CD1c-positive myeloid dendritic cell (primary cell): ENCODE data around the gene DSCAM.
"Not testable (repeated sequence)": the region's sequence is repeated elsewhere in the genome, so short reads cannot be mapped to it uniquely, and the experiment has no call there.

Source experiments
- DNase-seq: peaks from one replicate; pipeline ENCODE4 v3.0.0-alpha.2; 2016; ENCODE audit errors: extremely low spot score

The DSCAM gene

DNA sequence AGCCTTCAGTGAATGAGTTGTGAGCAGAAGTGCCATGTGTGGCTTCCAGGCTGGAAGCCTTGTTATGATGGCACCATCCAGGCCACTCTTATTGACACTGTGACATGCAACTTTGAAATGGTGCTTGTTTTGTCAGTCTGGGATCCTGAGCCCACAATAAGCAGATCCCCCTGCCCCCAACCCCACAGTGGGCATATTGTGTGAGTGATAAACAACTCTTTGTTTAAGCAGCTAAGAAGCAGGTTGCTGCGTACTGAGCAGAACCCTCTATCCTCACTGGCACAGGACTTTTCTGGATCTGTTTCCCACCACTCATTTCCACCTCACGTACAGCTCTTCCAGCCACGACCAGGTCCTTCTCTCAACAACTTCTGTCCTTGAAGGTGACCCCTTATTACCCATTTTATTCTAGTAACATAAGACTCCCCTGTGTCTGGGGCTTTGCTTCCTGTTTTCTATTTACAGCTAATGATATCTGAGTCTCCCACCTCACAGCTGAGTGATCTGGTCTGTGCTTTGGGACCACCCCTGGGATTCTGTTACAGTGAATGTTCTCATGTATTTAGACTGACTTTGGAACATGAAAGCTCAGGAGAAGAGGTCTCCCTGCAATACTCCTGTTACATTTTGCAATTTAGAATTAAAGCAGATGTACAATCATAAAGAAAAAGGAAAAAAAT lies 604.2 kb downstream of the DSCAM start:
- DNase-seq: no peak

DNA sequence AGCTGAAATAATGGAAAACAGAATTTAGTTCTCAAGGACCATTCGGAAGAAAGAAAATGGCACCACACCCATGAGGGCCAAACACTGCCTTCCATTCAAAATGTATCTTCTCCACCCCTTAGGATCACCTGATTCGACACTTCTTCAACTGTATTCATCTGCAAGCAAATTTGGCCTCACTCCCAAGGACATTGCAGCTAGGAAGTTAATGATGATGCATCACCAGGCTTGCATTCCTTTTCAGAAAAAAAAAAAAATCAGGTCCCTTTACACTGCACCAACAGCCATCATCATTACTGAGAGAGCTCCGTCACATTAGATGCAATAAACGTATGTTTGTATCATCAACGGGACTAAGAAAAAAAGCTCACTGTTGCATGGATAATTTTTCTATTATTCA lies 611.4 kb downstream of the DSCAM start:
- DNase-seq: no peak

DNA sequence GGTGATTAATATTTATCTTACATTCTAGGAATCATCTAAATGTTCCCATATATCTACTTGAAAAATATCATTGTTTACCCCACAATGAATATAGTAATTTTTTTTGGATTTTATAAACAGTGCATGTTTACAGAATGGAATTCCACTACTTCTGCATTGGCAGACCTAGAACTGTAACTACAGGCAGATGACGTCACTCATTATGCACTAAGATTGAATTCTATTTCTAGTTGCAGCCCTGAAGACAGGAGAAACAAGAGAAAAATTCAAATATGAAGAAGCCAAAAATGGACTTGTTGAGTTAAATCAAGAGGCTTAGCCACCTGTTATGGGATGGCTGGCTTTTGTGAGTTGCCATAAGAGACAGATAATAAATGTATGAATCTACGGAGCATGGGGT lies 615.0 kb downstream of the DSCAM start:
- DNase-seq: no peak

DNA sequence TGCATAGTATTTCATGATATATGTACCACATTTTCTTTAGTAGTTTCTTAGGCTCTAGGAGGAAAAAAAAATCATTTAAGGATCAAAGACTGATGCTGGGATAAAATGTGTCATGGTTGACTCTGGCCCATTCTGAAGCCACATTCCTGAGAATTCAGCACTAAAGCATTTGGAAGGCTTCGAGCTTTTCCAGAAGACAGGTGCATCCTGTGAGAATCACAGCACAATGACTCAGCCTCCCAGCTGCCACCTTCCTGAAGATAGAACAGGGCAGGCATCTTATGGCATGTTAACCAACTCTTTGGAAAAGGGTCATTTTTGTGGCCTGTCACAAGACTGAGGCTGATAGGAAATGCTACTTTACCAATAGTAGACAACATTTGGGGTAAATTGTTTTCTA lies 619.9 kb downstream of the DSCAM start:
- DNase-seq: no peak

DNA sequence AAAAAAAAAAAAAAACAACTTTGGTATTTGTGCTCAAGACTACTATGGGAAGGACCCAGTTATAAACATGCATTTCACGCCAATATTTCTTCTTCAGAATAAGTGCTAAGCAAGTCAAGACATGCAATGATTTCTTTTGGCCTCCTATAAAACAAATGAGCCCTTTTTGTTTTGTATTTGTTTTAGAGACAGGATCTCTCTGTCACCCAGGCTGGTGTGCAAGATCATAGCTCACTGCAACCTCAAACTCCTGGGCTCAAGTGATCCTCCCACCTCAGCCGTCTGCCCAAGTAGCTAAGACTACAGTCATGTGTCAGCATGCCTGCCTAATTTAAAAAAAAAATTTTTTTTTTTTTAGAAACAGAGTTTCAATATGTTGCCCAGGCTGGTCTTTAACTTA lies 631.0 kb downstream of the DSCAM start:
- no peak for DNase-seq

DNA sequence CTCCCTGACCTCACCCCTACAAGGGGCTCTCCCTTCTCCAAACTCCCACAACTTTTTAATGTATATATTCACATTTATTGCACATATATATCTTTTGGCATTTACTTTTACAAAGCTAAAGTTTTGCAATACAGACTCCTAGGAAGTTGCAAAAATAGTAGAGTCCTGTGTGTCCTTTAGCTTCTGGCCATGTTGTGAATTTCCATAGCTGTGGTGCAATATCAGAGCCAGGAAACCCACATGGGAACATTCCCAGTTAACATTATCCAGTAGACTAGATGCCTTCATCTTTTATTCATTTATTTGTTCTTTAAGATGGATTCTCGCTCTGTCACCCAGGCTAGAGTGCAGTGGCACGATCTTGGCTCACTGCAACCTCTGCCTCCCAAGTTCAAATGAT lies 636.7 kb downstream of the DSCAM start:
- no peak for DNase-seq

DNA sequence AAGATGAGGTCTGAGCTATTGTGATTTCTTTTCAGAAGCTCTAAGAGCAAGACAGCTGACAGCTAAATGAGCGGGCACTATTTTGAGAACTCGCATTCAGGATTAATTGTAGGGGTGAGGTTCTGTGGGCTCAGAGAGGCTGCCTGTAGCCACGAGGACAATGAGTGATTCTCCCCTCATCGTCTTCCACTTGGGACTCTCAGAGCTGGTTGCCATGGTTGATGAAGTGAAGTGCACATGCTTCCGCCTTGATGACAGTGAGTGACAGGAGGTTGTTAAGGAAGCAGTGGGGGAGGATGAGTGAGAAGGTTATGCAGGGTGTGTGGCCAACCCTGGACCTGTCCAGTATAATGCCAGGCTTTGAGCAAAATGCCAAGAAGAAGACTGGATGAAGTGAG lies 638.0 kb downstream of the DSCAM start:
- DNase-seq: no peak

DNA sequence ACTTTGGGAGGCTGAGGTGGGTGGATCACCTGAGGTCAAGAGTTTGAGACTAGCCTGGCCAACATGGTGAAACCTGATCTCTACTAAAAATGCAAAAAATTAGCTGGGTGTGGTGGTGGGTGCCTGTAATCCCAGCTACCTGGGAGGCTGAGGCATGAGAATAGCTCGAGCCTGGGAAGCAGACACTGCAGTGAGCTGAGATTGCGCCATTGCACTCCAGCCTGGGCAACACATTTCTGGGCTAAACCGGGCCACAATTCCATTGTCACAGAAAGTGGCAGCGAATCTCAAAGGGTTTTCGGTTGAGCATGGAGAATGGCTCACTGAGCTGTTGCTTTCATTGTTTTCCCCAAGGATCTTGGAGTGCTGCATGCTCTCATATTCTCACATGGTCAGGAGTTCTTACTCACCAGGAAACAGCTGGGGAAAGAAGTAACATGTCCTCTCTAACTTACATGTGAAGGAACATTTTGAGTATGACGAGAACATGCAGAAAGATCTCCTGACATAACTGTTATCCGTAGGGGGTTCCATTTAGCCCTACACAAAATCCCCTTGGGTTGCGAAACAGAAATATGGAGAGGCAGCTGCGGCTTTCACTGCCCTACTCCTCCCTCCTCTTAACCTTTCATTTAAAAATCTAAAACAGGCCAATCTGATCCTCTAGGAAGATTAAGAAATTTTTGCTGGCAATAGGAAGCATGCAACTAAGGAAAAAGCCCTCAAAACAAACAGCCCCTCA lies 638.6 kb downstream of the DSCAM start:
- DNase-seq: no peak

DNA sequence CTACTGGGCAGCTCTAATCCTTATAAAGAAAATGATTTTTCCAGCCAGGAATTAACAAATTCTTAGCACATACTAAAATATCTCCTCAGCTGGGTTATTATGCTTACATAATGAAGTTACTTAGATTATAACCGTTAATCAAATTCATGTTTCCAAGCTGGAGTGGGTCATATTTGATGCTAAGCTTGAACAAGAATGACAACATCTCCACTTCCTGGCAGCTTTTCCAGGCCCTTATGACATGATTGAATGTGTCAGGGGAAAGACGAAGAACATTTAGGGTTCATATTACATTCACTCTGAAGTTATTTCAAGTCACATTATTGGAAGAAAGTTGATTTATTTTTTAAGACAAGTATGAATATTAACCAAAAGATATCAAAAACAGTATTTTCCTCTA lies 646.0 kb downstream of the DSCAM start:
- no peak for DNase-seq

DNA sequence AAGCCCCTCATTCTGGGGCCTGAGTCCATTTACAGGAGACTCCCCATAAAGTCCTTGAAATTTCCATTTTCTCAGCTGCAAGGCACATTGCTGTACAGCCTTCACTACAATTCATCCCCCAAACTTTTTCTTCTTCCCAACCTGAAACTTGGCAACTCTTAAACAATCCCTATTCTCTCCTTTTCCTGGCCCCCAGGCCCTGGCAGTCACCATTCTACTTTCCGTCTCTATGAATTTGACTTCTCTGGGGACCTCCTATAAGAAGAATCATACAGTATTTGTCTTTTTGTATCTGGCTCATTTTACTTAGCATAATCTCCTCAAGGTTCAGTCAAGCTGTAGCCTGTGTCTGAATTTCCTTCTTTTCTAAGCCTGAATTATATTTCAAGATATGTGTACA lies 646.8 kb downstream of the DSCAM start:
- DNase-seq: no peak

DNA sequence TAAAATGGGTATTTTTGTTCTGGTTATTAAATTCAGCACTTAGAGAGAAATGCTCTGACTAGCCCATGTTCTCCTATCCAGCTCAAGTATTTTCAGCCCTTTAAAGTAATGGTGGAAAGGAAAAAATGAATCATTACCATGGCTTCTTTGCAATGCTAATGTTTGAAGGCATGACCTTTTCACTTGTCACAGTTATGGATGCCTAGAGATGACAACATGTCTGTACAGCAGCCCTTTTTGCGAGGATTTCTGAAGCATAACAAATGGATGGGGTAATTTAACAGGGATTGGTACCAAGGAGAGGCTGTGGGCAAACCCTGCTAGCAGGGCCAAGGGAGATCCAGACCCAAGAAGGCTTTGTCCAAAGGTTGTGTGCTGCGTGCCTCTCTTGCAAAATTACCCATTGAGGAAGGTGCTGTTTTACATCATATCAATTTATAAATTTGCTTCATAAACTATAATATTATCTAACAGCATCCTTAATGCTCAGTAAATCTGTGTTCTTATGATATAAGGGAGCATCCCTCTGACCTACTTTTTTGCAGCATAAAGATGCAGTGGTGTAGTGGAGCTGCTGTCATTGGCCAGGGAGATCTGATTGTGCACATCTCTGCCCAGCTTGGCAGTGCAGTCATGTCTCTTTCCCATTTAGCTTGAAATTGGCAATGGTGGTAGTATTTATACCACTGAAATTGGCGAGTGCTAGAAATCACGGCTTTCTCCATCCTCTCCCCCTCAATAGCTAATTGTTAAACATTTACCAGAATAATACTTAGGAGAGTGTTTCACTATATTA lies 652.6 kb downstream of the DSCAM start:
- DNase-seq: no peak

DNA sequence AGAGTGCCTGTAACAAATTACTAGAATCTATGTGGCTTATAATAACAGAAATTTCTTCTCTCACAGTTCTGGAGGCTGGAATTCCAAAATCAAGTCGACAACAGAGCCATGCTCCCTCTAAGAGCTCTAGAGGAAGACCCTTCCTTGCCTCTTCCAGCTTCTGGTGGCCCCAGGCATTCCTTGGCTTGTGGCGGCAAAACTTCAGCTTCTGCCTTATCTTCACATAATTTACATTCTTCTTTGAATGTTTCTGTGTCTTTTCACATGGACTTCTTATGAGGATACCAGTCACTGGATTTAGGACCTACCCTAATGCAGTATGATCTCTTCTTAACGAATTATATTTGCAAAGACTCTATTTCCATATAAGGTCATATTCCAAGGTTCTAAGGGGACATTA lies 655.3 kb downstream of the DSCAM start:
- no peak for DNase-seq

DNA sequence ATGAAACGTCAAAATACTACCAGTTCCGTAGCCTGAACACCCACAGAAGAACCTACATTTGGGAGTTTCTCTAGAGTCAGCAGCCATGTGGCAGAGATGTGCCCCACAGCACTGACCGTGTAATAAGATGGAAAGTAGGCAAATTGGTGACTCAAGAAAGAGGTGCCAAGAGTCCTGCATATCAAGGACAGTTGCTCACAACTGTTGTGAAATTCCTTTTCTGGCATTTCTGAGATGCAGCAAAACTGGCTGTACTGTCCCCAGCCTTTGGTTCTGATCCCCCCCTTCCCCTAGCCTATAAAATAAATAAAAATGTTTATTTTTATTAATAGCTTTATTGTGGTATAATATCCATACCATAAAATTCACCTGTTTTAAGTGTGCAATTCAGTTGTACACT lies 655.8 kb downstream of the DSCAM start:
- no peak for DNase-seq

DNA sequence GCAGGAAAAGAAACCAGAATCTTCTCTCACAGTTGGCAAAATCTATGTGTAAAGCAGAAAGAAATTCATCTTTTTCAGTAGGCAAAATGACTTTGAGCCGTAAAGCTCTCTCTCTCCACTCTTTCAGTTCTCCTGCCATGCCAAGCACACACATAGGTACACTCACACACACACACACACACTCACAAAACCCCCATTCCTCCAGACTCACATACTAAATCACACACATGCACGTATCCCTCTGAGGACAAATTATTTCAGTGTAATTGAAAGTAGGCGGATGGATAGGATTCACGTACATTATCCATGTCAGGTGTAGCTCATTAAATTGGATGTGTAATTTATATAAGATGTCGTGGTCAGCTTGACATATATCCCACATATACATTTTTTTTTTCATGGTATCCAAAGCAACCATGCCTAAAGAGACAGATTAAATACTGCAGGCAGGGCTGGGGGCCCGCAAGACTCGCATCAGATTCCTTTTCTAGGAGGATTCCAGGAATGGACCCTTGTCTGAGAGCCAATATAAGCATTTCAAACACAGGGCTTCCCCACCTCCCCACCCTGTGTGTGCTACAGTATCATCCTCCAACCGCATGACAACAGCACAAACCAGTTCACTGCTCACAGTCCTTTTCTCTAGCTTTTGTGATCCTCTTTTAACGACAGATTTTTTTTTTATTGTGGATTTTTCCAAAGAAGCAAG lies 658.9 kb downstream of the DSCAM start:
- no peak for DNase-seq

DNA sequence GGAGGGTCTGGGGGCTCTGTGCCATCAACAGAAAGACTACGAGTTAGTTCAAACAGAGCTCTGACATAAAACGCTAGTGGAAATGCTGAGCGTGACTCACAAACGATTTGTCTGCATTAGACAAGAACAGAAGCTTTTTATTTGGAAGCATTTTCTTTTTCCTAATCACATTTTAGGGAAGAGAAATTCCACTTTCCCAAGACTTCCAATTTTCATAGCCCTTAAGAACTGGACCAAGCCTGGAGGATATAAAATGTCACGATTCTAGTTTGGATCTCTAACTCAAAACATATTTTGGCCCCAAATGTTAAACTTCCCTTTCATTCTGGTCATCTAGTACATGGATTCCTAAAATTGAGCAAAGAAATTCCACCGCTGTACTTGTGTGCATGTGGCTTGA lies 659.7 kb downstream of the DSCAM start:
- DNase-seq: no peak

DNA sequence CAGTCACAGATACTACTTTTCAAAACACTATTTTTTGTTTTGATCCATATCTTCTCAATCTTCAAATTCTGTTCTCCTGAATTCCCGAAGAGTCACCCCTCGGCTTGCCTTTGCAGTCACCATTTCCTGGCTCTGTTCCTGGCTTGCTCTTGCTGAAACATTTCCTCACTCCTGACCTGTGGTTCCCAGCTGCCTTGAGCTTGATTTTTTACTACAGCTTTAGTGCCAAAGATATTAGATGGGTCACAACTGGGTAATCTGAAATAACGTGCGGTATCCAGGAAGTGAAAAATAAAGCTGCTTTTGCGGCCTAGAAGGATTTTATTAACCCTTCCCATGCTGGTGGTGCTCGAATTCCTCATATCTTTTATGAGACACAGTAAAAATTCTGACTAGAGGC lies 660.9 kb downstream of the DSCAM start:
- DNase-seq: no peak

DNA sequence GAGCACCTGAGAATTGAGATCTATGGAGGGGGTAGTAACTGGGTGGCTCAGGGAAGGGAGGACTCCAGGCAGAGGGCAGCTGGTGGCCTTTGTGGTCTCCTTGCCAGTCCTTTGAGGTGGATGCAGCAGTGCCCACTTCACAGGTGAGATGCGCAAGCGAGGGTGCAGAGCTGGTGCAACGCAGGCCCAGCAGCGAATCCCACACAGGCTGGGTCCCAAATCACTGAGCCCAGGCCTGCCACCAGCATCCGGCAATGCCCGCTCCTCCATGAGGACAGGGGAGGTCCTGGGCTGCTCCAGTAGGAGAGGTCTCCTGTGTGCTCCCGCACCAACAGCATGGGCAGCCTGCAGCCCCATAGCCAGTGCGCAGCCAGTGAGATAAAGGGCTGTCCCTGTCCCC lies 661.8 kb downstream of the DSCAM start:
- no peak for DNase-seq

DNA sequence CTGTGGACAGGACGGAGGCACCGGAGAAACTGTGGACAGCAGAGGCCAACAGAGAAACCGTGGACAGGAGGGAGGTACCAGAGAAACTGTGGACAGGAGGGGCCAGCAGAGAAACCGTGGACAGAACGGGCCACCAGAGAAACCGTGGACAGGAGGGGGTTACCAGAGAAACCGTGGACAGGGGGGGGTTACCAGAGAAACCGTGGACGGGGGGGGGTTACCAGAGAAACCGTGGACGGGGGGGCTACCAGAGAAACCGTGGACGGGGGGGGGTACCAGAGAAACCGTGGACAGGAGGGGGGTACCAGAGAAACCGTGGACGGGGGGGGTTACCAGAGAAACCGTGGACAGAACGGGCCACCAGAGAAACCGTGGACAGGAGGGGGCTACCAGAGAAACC lies 664.5 kb downstream of the DSCAM start:
- not testable (repeated sequence) for DNase-seq

DNA sequence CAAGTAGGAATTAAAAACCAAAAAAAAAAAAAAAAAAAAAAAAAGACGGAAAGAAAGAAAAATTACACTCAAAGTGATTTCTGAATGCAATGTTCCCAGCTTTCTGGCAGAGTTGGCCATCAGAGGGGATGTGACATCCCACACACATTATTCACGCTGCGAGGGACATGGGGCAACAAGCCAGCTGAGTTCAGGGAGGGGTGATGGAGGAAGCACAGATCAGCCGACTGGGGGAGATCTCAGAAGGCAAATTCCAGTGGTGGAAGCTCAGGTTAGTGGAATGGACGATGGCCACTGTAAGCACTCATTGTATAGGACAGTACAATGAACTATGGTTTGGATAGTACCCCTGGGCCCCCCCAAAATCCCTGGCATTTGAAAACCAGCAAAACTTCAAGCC lies 667.8 kb downstream of the DSCAM start:
- DNase-seq: no peak

DNA sequence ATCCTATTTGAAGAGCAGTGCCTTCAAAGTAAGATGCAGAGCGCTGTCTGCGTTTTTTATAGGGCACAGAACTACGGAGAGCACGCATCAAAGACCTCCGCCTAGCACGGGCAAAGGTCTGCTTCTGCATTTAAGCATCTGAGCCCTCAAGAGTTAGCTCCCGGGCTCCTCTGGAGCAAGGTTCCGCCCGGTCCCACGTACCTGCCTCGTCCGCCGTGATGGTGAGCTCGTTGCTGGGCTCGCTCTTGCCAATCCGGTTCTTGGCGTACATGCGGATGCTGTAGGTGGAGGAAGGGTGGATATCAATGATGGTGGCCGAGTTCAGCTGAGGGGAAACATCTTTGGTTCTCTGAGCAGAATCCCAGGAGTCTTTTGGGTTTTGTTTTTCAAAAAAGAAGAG lies 668.2 kb downstream of the DSCAM start:
- no peak for DNase-seq

DNA sequence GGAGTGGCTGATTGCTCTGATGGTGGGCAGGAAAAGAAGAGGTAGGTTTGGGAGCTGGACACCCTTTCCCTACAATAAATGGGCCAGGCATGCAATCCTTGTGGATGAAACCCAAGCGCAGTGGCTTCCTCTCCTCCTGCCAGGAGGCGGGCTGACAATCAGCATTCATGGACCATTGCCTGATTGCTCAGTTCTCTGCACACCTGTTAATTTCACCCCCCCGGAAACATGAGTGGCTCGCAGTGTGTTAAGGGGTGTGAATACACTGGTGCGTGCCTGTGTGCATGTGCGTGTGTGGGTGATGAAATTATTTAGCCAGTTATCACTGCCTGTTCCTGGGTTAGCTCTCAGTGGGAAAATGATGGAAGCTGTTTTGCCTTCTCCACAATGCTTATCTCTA lies 669.0 kb downstream of the DSCAM start:
- no peak for DNase-seq

DNA sequence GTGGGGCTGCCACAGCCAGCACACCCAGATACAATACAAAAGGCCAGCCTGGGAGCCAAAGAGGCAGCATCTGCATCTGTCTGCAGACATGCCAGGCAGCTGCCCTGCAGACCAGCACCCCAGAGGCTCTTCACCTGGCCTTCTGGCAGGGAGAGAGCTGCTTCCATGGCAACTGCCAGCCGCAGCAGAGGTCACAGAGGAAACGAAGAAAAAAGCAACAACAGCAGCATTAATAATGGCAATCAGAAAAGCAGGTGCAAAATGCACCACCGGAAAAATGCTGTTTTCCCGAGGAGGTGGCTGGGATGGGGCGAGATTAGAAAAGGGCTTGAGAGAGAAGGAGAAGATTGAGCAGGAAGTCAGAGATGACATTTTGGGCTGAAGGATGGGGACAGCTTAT lies 670.2 kb downstream of the DSCAM start:
- no peak for DNase-seq
